ENCODE results near the gene TSFM. TPM values are rescaled to one million over a fixed set of nuclear protein-coding genes. Genes with fewer than 3 reads are reported as not detected.

Gene TSFM
- total and polyA plus RNA-seq, 4 donors: 14.6 to 60.5 (median 38.2) TPM

DNA sequence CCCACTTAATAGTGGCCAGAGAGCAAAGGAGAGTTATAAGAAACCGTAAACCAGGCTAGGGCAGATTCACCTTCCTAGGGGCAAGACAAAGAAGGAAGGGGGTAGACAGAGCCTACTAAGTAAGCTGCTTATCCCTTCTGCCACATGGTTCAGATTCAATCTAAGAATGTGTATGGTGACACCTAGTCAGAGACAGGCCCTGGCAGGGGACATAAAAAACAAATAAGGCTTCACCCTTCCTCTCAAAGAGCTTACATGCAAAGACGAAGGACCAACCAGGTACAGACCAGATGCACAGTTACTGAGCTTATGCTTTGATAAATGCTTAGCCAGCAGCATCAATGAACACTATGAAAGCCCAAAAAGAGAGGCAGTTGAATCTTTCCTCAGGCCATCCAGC lies 20.1 kb upstream of the TSFM start:
- Histone ChIP-seq H3K9ac (ENCODE audit: low read depth in 1 of 2, low read length in 2 of 2) (no peak overlapping the region), H3K4me1 (ENCODE audit: control insufficient read depth in 4 of 4, insufficient read depth in 4 of 4, low read length in 3 of 4) (peaks cover 5 to 30% (median 20%) of the 10 kb centered on the region in 4 donors), H3K36me3 (ENCODE audit: control insufficient read depth in 4 of 4, insufficient read depth in 3 of 4, low read depth in 1 of 4, low read length in 3 of 4) (peaks cover 0 to 7% (median 0%) of the 10 kb centered on the region in 4 donors), H3K9me3 (ENCODE audit: control insufficient read depth in 4 of 4, low read length in 3 of 4) (no peaks in the 10 kb centered on the region), H3K27ac (ENCODE audit: low read depth in 1 of 2, low read length in 2 of 2) (no peak overlapping the region), H3K4me3 (ENCODE audit: low read depth in 1 of 3, low read length in 3 of 3) (no peak overlapping the region), H3K27me3 (ENCODE audit: control insufficient read depth in 4 of 4, insufficient read depth in 4 of 4, low read length in 3 of 4) (peaks cover 0 to 13% (median 6%) of the 10 kb centered on the region in 4 donors)
- no peak for TF ChIP-seq HNF4A (conservative IDR thresholded peaks at IDR 0.05)
- TF ChIP-seq, protein P1, sequence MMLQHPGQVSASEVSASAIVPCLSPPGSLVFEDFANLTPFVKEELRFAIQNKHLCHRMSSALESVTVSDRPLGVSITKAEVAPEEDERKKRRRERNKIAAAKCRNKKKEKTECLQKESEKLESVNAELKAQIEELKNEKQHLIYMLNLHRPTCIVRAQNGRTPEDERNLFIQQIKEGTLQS (IDR thresholded peaks at IDR 0.05): no peak
- TF ChIP-seq RXRA (IDR thresholded peaks at IDR 0.05): no peak
- no peak for TF ChIP-seq FOXA1 (IDR thresholded peaks at IDR 0.05)
- TF ChIP-seq, protein P2, sequence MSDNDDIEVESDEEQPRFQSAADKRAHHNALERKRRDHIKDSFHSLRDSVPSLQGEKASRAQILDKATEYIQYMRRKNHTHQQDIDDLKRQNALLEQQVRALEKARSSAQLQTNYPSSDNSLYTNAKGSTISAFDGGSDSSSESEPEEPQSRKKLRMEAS (IDR thresholded peaks at IDR 0.05): no peak
- TF ChIP-seq, protein P3, sequence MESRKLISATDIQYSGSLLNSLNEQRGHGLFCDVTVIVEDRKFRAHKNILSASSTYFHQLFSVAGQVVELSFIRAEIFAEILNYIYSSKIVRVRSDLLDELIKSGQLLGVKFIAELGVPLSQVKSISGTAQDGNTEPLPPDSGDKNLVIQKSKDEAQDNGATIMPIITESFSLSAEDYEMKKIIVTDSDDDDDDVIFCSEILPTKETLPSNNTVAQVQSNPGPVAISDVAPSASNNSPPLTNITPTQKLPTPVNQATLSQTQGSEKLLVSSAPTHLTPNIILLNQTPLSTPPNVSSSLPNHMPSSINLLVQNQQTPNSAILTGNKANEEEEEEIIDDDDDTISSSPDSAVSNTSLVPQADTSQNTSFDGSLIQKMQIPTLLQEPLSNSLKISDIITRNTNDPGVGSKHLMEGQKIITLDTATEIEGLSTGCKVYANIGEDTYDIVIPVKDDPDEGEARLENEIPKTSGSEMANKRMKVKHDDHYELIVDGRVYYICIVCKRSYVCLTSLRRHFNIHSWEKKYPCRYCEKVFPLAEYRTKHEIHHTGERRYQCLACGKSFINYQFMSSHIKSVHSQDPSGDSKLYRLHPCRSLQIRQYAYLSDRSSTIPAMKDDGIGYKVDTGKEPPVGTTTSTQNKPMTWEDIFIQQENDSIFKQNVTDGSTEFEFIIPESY (IDR thresholded peaks at IDR 0.05): no peak
- no peak for TF ChIP-seq HNF4G (IDR thresholded peaks at IDR 0.05)
- TF ChIP-seq, protein P4, sequence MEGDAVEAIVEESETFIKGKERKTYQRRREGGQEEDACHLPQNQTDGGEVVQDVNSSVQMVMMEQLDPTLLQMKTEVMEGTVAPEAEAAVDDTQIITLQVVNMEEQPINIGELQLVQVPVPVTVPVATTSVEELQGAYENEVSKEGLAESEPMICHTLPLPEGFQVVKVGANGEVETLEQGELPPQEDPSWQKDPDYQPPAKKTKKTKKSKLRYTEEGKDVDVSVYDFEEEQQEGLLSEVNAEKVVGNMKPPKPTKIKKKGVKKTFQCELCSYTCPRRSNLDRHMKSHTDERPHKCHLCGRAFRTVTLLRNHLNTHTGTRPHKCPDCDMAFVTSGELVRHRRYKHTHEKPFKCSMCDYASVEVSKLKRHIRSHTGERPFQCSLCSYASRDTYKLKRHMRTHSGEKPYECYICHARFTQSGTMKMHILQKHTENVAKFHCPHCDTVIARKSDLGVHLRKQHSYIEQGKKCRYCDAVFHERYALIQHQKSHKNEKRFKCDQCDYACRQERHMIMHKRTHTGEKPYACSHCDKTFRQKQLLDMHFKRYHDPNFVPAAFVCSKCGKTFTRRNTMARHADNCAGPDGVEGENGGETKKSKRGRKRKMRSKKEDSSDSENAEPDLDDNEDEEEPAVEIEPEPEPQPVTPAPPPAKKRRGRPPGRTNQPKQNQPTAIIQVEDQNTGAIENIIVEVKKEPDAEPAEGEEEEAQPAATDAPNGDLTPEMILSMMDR (IDR thresholded peaks at IDR 0.05; ENCODE audit: low read depth, low read length, missing input control): no peak
- no peak for TF ChIP-seq TAF1 (conservative IDR thresholded peaks at IDR 0.05)
- no peak for TF ChIP-seq EGR1 (IDR thresholded peaks at IDR 0.05; ENCODE audit: low read depth in 2 of 2)
- no peak for TF ChIP-seq SP1 (IDR thresholded peaks at IDR 0.05)
- no peak for TF ChIP-seq RAD21 (IDR thresholded peaks at IDR 0.05)
- TF ChIP-seq NR2F2 (IDR thresholded peaks at IDR 0.05): no peak
- no peak for TF ChIP-seq JUND (IDR thresholded peaks at IDR 0.05)
- DNase-seq (ENCODE audit: low spot score): no peak
- WGBS: 94% methylated on average over 2 of the region's 2 CpGs

DNA sequence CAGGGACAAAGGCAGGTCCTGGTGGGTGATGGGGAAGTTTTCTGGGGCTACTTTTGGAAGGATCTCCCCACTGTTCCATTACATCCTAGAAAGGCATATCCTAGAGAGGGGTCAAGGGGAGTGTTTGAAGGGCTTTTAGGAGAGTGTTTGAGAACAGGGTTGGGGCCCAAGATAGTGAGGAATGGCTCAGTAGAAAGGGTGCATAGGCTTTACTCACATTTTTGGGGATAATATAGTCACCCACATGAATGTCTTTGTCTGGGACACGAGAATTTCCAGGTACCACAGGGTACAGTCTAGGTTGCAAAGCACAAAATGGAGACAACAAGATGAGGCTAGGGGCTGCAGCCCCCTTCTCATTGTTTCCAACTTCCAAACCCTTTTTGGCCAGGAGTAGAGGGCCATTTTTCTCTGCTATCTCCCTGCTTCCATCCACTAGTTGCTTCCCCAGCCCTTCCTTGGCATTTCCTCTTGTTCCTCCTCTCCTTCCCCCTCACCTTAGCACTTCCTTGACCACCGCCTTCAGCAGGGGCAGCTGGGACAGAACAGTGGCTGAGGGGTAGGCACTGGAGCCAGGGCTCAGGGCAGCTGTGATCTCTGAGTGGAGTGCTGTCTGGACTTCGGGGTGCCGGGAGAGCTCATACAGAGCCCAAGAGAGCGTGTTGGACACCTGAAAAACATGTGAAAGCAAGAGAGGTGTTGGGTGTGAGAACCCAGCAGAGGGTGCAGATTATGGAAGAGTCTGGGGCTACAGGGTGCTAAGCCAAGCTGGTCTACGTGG lies 18.5 kb upstream of the TSFM start:
- TF ChIP-seq EGR1 (IDR thresholded peaks at IDR 0.05; ENCODE audit: low read depth in 2 of 2): no peak
- TF ChIP-seq RXRA (IDR thresholded peaks at IDR 0.05): no peak
- TF ChIP-seq, protein P1 (IDR thresholded peaks at IDR 0.05): no peak
- TF ChIP-seq SP1 (IDR thresholded peaks at IDR 0.05): no peak
- TF ChIP-seq, protein P5, sequence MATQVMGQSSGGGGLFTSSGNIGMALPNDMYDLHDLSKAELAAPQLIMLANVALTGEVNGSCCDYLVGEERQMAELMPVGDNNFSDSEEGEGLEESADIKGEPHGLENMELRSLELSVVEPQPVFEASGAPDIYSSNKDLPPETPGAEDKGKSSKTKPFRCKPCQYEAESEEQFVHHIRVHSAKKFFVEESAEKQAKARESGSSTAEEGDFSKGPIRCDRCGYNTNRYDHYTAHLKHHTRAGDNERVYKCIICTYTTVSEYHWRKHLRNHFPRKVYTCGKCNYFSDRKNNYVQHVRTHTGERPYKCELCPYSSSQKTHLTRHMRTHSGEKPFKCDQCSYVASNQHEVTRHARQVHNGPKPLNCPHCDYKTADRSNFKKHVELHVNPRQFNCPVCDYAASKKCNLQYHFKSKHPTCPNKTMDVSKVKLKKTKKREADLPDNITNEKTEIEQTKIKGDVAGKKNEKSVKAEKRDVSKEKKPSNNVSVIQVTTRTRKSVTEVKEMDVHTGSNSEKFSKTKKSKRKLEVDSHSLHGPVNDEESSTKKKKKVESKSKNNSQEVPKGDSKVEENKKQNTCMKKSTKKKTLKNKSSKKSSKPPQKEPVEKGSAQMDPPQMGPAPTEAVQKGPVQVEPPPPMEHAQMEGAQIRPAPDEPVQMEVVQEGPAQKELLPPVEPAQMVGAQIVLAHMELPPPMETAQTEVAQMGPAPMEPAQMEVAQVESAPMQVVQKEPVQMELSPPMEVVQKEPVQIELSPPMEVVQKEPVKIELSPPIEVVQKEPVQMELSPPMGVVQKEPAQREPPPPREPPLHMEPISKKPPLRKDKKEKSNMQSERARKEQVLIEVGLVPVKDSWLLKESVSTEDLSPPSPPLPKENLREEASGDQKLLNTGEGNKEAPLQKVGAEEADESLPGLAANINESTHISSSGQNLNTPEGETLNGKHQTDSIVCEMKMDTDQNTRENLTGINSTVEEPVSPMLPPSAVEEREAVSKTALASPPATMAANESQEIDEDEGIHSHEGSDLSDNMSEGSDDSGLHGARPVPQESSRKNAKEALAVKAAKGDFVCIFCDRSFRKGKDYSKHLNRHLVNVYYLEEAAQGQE (IDR thresholded peaks at IDR 0.05): no peak
- no peak for TF ChIP-seq JUND (IDR thresholded peaks at IDR 0.05)
- no peak for TF ChIP-seq HNF4G (IDR thresholded peaks at IDR 0.05)
- TF ChIP-seq, protein P4 (IDR thresholded peaks at IDR 0.05; ENCODE audit: low read depth, low read length, missing input control): no peak
- no peak for TF ChIP-seq RAD21 (IDR thresholded peaks at IDR 0.05)
- no peak for TF ChIP-seq NR2F2 (IDR thresholded peaks at IDR 0.05)
- no peak overlapping the region for H3K27ac ChIP-seq (ENCODE audit: low read depth in 1 of 2, low read length in 2 of 2)
- H3K4me1 ChIP-seq (ENCODE audit: control insufficient read depth in 4 of 4, insufficient read depth in 4 of 4, low read length in 3 of 4): peaks cover 5 to 30% (median 20%) of the 10 kb centered on the region in 4 donors
- H3K27me3 ChIP-seq (ENCODE audit: control insufficient read depth in 4 of 4, insufficient read depth in 4 of 4, low read length in 3 of 4): peaks cover 0 to 14% (median 6%) of the 10 kb centered on the region in 4 donors
- H3K9me3 ChIP-seq (ENCODE audit: control insufficient read depth in 4 of 4, low read length in 3 of 4): no peaks in the 10 kb centered on the region
- no peak overlapping the region for H3K9ac ChIP-seq (ENCODE audit: low read depth in 1 of 2, low read length in 2 of 2)
- no peak overlapping the region for H3K4me3 ChIP-seq (ENCODE audit: low read depth in 1 of 3, low read length in 3 of 3)
- 79% methylated on average over 6 of the region's 6 CpGs for WGBS
- DNase-seq (ENCODE audit: low spot score): no peak
- H3K36me3 ChIP-seq (ENCODE audit: control insufficient read depth in 4 of 4, insufficient read depth in 3 of 4, low read depth in 1 of 4, low read length in 3 of 4): peaks cover 2 to 9% (median 6%) of the 10 kb centered on the region in 4 donors

Data from liver (tissue), 9 donors.